DOHH2 (cell line): ENCODE results near the gene ABHD1.

ENCODE experiments used
- H3F3A ChIP-seq: fragments of 200-600 bp; sonication (generic), shearing (Covaris generic); 2 replicates; pipeline ENCODE4 v1.6.0; 2016; ENCODE audit warnings: antibody characterized with exemption, mild to moderate bottlenecking; ENCODE audit not compliant: control insufficient read depth, insufficient read depth
- H3K27ac ChIP-seq: fragments of 200-600 bp; sonication (generic); 2 replicates; pipeline ENCODE4 v1.5.1; 2014; ENCODE audit warnings: low read depth, mild to moderate bottlenecking, low read length, moderate library complexity
- H3K27me3 ChIP-seq: fragments of 200-600 bp; sonication (generic); 2 replicates; pipeline ENCODE4 v1.6.1; 2014; ENCODE audit warnings: mild to moderate bottlenecking, low read length, mixed read lengths; ENCODE audit not compliant: control insufficient read depth
- H3K36me3 ChIP-seq: fragments of 200-600 bp; sonication (generic); 2 replicates; pipeline ENCODE4 v1.6.1; 2014; ENCODE audit warnings: mild to moderate bottlenecking, low read length, moderate library complexity, mixed read lengths; ENCODE audit not compliant: control insufficient read depth
- H3K4me1 ChIP-seq: fragments of 200-600 bp; sonication (generic); 2 replicates; pipeline ENCODE4 v1.6.1; 2014; ENCODE audit warnings: mild to moderate bottlenecking, low read length, mixed read lengths; ENCODE audit not compliant: control insufficient read depth
- H3K4me2 ChIP-seq: fragments of 200-600 bp; sonication (generic); 2 replicates; pipeline ENCODE4 v1.6.0; 2014; ENCODE audit warnings: mild to moderate bottlenecking, low read length, moderate library complexity
- H3K4me3 ChIP-seq: fragments of 200-600 bp; sonication (generic); 2 replicates; pipeline ENCODE4 v1.5.1; 2014; ENCODE audit warnings: mild to moderate bottlenecking, low read length, mixed read lengths
- H3K79me2 ChIP-seq: fragments of 200-600 bp; sonication (generic); 2 replicates; pipeline ENCODE4 v1.6.1; 2014; ENCODE audit warnings: mild to moderate bottlenecking, low read length, mixed read lengths; ENCODE audit not compliant: control insufficient read depth
- H3K9me2 ChIP-seq: fragments of 200-600 bp; sonication (generic); replicated peaks from 2 replicates; pipeline ENCODE4 v1.6.1; 2014; ENCODE audit warnings: mild to moderate bottlenecking, low read length, mixed read lengths; ENCODE audit not compliant: control insufficient read depth
- H3K9me3 ChIP-seq: fragments of 200-600 bp; sonication (generic); 2 replicates; pipeline ENCODE4 v1.6.1; 2014; ENCODE audit warnings: antibody characterized with exemption, low read length, mixed read lengths; ENCODE audit not compliant: control insufficient read depth, insufficient read depth
- H4K20me1 ChIP-seq: fragments of 200-600 bp; sonication (generic); 2 replicates; pipeline ENCODE4 v1.6.0; 2014; ENCODE audit warnings: low read depth, mild to moderate bottlenecking, antibody characterized with exemption, low read length, moderate library complexity; ENCODE audit not compliant: control insufficient read depth, insufficient read depth
- CTCF ChIP-seq: fragments of 200-600 bp; sonication (generic); IDR thresholded peaks from one replicate; pipeline ENCODE4 v1.5.1; 2014; ENCODE audit warnings: antibody characterized with exemption, mild to moderate bottlenecking, low read depth, low read length; ENCODE audit not compliant: poor library complexity, severe bottlenecking
- EZH2phosphoT487 ChIP-seq: fragments of 200-600 bp; sonication (generic); IDR thresholded peaks from 2 replicates; pipeline ENCODE4 v1.6.1; 2017; ENCODE audit warnings: borderline replicate concordance, mild to moderate bottlenecking, antibody characterized with exemption, low read length, moderate library complexity, mixed read lengths

ABHD1 gene

DNA sequence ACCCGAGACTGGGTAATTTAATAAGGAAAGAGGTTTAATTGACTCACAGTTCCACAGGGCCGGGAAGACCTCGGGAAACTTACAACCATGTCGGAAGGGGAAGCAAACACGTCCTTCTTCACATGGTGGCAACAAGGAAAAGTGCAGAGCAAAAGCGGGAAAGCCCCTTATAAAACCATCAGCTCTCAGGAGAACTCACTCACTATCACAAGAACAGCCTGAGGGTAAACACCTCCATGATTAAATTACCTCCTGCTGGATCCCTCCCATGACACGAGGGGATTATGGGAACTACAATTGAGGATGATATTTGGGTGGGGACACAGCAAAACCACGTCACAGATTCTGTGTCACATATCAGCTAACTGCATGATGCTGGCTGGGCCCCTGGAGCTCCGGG is 36.6 kb downstream of the ABHD1 start:
- Histone ChIP-seq H3K36me3 (no peaks in the 10 kb centered on the region), H3K27ac (no peak overlapping the region), H3K4me2 (no peak overlapping the region), H3K27me3 (no peaks in the 10 kb centered on the region), H4K20me1 (no peaks in the 10 kb centered on the region), H3K9me3 (no peaks in the 10 kb centered on the region), H3K4me3 (no peak overlapping the region), H3F3A (no peaks in the 10 kb centered on the region; the same call in 1 of the 2 replicates), H3K79me2 (no peaks in the 10 kb centered on the region), H3K9me2 (no peaks in the 10 kb centered on the region), H3K4me1 (peaks cover 20% of the 10 kb centered on the region)
- no peak for TF ChIP-seq CTCF
- no peak for TF ChIP-seq EZH2phosphoT487

- Histone ChIP-seq H3K9me2 (no peaks in the 10 kb centered on the region), H3K4me3 (no peak overlapping the region), H3K36me3 (no peaks in the 10 kb centered on the region), H4K20me1 (no peaks in the 10 kb centered on the region), H3F3A (no peaks in the 10 kb centered on the region; the same call in 1 of the 2 replicates), H3K27ac (no peak overlapping the region), H3K4me2 (no peak overlapping the region), H3K4me1 (peaks cover 24% of the 10 kb centered on the region), H3K79me2 (no peaks in the 10 kb centered on the region), H3K27me3 (no peaks in the 10 kb centered on the region), H3K9me3 (no peaks in the 10 kb centered on the region)
- no peak for TF ChIP-seq EZH2phosphoT487
- no peak for TF ChIP-seq CTCF
Measured at GRCh38 chr2:27162151-27163121, 38.8 kb downstream of the ABHD1 start.

DNA sequence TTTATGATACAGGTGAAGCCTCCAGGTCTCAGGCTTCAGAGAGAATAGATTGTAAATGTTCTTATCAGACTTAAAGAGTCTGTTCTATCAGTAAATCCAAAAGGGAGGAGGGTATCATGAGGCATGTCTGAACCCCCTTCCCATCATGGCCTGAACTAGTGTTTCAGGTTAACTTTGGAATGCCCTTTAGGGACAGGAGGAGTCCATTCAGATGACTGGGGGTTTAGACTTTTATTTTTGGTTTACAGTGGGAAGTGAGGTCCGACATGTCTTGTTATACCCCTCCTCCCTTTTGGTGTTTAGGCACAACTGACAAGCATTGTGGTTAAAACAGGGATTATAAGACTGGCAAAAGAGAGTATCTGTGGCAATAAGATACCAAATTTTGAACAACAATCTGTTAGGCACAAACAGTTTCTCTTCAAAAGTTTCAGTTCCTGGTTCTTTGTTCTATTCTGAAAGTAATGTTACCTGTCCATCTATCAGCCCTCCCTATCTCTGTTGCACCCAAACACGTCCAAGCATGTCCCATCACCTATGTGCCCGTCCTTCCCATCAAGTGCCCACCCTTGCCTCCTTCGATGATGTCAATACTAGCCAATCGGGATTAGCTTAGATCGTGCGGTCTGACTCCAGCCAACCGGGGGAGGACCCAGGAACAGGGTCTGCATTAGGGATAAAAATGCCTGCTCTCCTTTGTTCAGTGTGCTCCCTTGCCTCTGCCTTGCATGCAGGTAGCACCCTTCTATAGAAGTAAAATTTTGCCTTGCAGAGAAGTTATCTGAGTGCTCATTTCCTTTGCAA is 41.5 kb downstream of the ABHD1 start:
- Histone ChIP-seq H3K4me2 (peak overlapping the region; percentile 48), H3K36me3 (no peaks in the 10 kb centered on the region), H3K27ac (0 out of 2 replicates have a peak overlapping the region, but pooled peaks have one; percentile 4)

More for the DNA sequence above, 41.5 kb downstream of the ABHD1 start:
- no peaks in the 10 kb centered on the region for H3K27me3 ChIP-seq
- no peaks in the 10 kb centered on the region for H4K20me1 ChIP-seq
- no peaks in the 10 kb centered on the region for H3K79me2 ChIP-seq
- peak overlapping the region; percentile 21 for H3K4me3 ChIP-seq
- no peaks in the 10 kb centered on the region for H3K9me3 ChIP-seq
- H3K4me1 ChIP-seq: peaks cover 36% of the 10 kb centered on the region
- TF ChIP-seq EZH2phosphoT487 (no peak), CTCF (no peak)
- H3K9me2 ChIP-seq: no peaks in the 10 kb centered on the region
- no peaks in the 10 kb centered on the region; the same call in 1 of the 2 replicates for H3F3A ChIP-seq
